IMR-90 (cell line): ENCODE measurements around the gene HMGB2. TPM values are rescaled to one million over a fixed set of nuclear protein-coding genes. Genes with fewer than 3 reads are reported as not detected.

Experiments used
- ATAC-seq: fragments of 200-7000 bp; cut with Tn5 transposase; 2 replicates; pipeline ENCODE4 v1.9.1; 2020; ENCODE audit warnings: low read depth, mild to moderate bottlenecking, moderate library complexity
- BruUV-seq: library from RNA; stranded (reverse); fragments of 400-500 nt; replicated peaks from 2 replicates; lab custom pipeline; 2021; lab: Mats Ljungman, UMichigan
- CTCF ChIA-PET: fragments of 300-600 bp; formaldehyde crosslinking; extraction: SDS; loops from one replicate; lab custom pipeline; 2021; ENCODE audit warnings: antibody characterized with exemption; lab: Yijun Ruan, JAX
- POLR2A ChIA-PET: fragments of 300-600 bp; sonication (Branson Sonifier 250); formaldehyde crosslinking; loops from one replicate; lab custom pipeline; 2022; ENCODE audit warnings: antibody characterized with exemption; ENCODE audit not compliant: unreplicated experiment; lab: Charles Lee
- DNase-seq: peaks from one replicate; pipeline ENCODE4 v3.0.0; 2013
- H2AFZ ChIP-seq: replicated peaks from 2 replicates; pipeline ENCODE3; 2013; ENCODE audit warnings: low read length, mild to moderate bottlenecking; ENCODE audit not compliant: poor library complexity
- H2AK5ac ChIP-seq: 2 replicates; pipeline ENCODE4 v1.6.1; 2013; ENCODE audit warnings: low read depth, low read length, inconsistent platforms
- H2AK9ac ChIP-seq: replicated peaks from 2 replicates; pipeline ENCODE3; 2013; ENCODE audit warnings: mild to moderate bottlenecking, low read depth, low read length, moderate library complexity; ENCODE audit not compliant: poor library complexity
- H2BK120ac ChIP-seq: 2 replicates; pipeline ENCODE4 v1.6.1; 2013; ENCODE audit warnings: low read depth, low read length, inconsistent platforms
- H2BK15ac ChIP-seq: 3 replicates; pipeline ENCODE4 v1.6.1; 2013; ENCODE audit warnings: low read depth, low read length, inconsistent platforms
- H2BK20ac ChIP-seq: 2 replicates; pipeline ENCODE4 v1.6.1; 2013; ENCODE audit warnings: low read depth, mild to moderate bottlenecking, inconsistent platforms, low read length, moderate library complexity
- H2BK5ac ChIP-seq: 2 replicates; pipeline ENCODE4 v1.6.1; 2013; ENCODE audit warnings: mild to moderate bottlenecking, low read depth, low read length, inconsistent platforms; ENCODE audit not compliant: poor library complexity, severe bottlenecking
- H3K14ac ChIP-seq: replicated peaks from 2 replicates; pipeline ENCODE4 v1.6.1; 2013; ENCODE audit warnings: low read depth, low read length, inconsistent platforms
- H3K18ac ChIP-seq: 2 replicates; pipeline ENCODE4 v1.6.1; 2013; ENCODE audit warnings: low read depth, low read length, control low read depth
- H3K23ac ChIP-seq: 2 replicates; pipeline ENCODE4 v1.6.1; 2013; ENCODE audit warnings: low read depth, low read length, inconsistent platforms
- H3K27ac ChIP-seq: 2 replicates; pipeline ENCODE4 v1.5.1; 2013; ENCODE audit warnings: mild to moderate bottlenecking, control low read depth, low read length; ENCODE audit not compliant: insufficient read depth
- H3K27me3 ChIP-seq: 2 replicates; pipeline ENCODE4 v1.6.1; 2013; ENCODE audit warnings: low read length; ENCODE audit not compliant: control insufficient read depth, insufficient read depth
- H3K36me3 ChIP-seq: 2 replicates; pipeline ENCODE4 v1.6.1; 2013; ENCODE audit warnings: low read length, mixed read lengths; ENCODE audit not compliant: control insufficient read depth, insufficient read depth
- H3K4ac ChIP-seq: 2 replicates; pipeline ENCODE4 v1.6.1; 2013; ENCODE audit warnings: low read depth, low read length, inconsistent platforms
- H3K4me1 ChIP-seq: 2 replicates; pipeline ENCODE4 v1.6.1; 2013; ENCODE audit warnings: low read length, mixed read lengths; ENCODE audit not compliant: control insufficient read depth, insufficient read depth
- H3K4me2 ChIP-seq: 2 replicates; pipeline ENCODE4 v1.6.1; 2013; ENCODE audit warnings: low read depth, mild to moderate bottlenecking, control low read depth, low read length, moderate library complexity
- H3K4me3 ChIP-seq: 2 replicates; pipeline ENCODE4 v1.5.1; 2013; ENCODE audit warnings: low read depth, mild to moderate bottlenecking, control low read depth, low read length, moderate library complexity; ENCODE audit not compliant: insufficient read depth
- H3K56ac ChIP-seq: 2 replicates; pipeline ENCODE4 v1.6.1; 2013; ENCODE audit warnings: low read length, inconsistent platforms; ENCODE audit not compliant: insufficient read depth; ENCODE audit errors: extremely low read depth
- H3K79me1 ChIP-seq, 2 experiments: 2 replicates each; pipeline ENCODE4 v1.6.1; 2013; ENCODE audit warnings: low read length in 2 of 2, inconsistent platforms in 1 of 2, low read depth in 1 of 2
- H3K9ac ChIP-seq: 2 replicates; pipeline ENCODE4 v1.6.1; 2013; ENCODE audit warnings: low read depth, low read length, control low read depth
- H3K9me1 ChIP-seq: 2 replicates; pipeline ENCODE4 v1.6.1; 2013; ENCODE audit warnings: low read length, inconsistent platforms; ENCODE audit not compliant: insufficient read depth
- H3K9me3 ChIP-seq: 2 replicates; pipeline ENCODE4 v1.6.1; 2013; ENCODE audit warnings: low read length; ENCODE audit not compliant: control insufficient read depth, insufficient read depth
- H4K20me1 ChIP-seq: 2 replicates; pipeline ENCODE4 v1.6.1; 2013; ENCODE audit warnings: low read length, inconsistent platforms; ENCODE audit not compliant: insufficient read depth
- H4K5ac ChIP-seq: 2 replicates; pipeline ENCODE4 v1.6.1; 2013; ENCODE audit warnings: mild to moderate bottlenecking, low read depth, low read length, control low read depth
- H4K8ac ChIP-seq, 2 experiments: 2 replicates each; pipeline ENCODE4 v1.6.1; 2013; ENCODE audit warnings: low read depth in 2 of 2, low read length in 2 of 2, control low read depth in 1 of 2, inconsistent platforms in 1 of 2
- H4K91ac ChIP-seq: 2 replicates; pipeline ENCODE4 v1.6.1; 2013; ENCODE audit warnings: low read depth, low read length, inconsistent platforms; ENCODE audit not compliant: insufficient read depth
- BHLHE40 ChIP-seq: fragments of 150-350 bp; IDR thresholded peaks from 2 replicates; pipeline ENCODE4 v1.6.1; 2016; ENCODE audit warnings: mild to moderate bottlenecking, low read depth, low read length
- CTCF ChIP-seq: conservative IDR thresholded peaks from 2 replicates; pipeline ENCODE4 v1.5.1; 2012; ENCODE audit warnings: mild to moderate bottlenecking, low read depth, low read length, improper control_type of control experiment
- FOS ChIP-seq: fragments of 150-350 bp; IDR thresholded peaks from 2 replicates; pipeline ENCODE4 v1.6.1; 2016; ENCODE audit warnings: low read depth, low read length
- MAZ ChIP-seq: IDR thresholded peaks from 2 replicates; pipeline ENCODE4 v1.6.1; 2012; ENCODE audit warnings: low read depth, mild to moderate bottlenecking, low read length, improper control_type of control experiment, moderate library complexity, borderline replicate concordance
- MXI1 ChIP-seq: IDR thresholded peaks from 2 replicates; pipeline ENCODE4 v1.6.1; 2012; ENCODE audit warnings: low read depth, mild to moderate bottlenecking, low read length, moderate library complexity, borderline replicate concordance
- NFE2L2 ChIP-seq: fragments of 150-350 bp; IDR thresholded peaks from 2 replicates; pipeline ENCODE4 v1.6.1; 2016; ENCODE audit warnings: low read depth, mild to moderate bottlenecking, low read length
- POLR2A ChIP-seq: IDR thresholded peaks from 2 replicates; pipeline ENCODE4 v1.6.1; 2012; ENCODE audit warnings: mild to moderate bottlenecking, low read depth, low read length
- RAD21 ChIP-seq: IDR thresholded peaks from 2 replicates; pipeline ENCODE4 v1.6.1; 2012; ENCODE audit warnings: low read length, improper control_type of control experiment
- RCOR1 ChIP-seq: IDR thresholded peaks from 2 replicates; pipeline ENCODE4 v1.6.1; 2012; ENCODE audit warnings: mild to moderate bottlenecking, low read length, improper control_type of control experiment; ENCODE audit not compliant: insufficient replicate concordance
- RFX5 ChIP-seq: IDR thresholded peaks from 2 replicates; pipeline ENCODE4 v1.8.0; 2012; ENCODE audit warnings: low read depth, mild to moderate bottlenecking, low read length, moderate library complexity
- SMC3 ChIP-seq: fragments of 150-350 bp; IDR thresholded peaks from 2 replicates; pipeline ENCODE4 v1.6.1; 2016; ENCODE audit warnings: low read depth, mild to moderate bottlenecking, antibody characterized with exemption, low read length, moderate library complexity
- USF2 ChIP-seq: fragments of 150-350 bp; IDR thresholded peaks from 2 replicates; pipeline ENCODE4 v1.6.1; 2017; ENCODE audit warnings: mild to moderate bottlenecking, antibody characterized with exemption, low read length, low read depth
- WGBS, 2 experiments: methylation state at CpG; one replicate each; pipeline versions ENCODE4 v1.1.5 to v1.1.7; 2013; ENCODE audit warnings: missing lambda C conversion rate in 2 of 2; ENCODE audit not compliant: insufficient read length in 1 of 2; ENCODE audit errors: extremely low coverage in 2 of 2; 5-methylcytosine and 5-hydroxymethylcytosine counted together
- dilution Hi-C: fragments of 300-500 bp; cut with HindIII; formaldehyde crosslinking; loops from one replicate; pipeline ENCODE4 v1.14.3; 2018; ENCODE audit warnings: low sequenced_read_pairs; ENCODE audit not compliant: unreplicated experiment
- in situ Hi-C: fragments of 300-500 bp; cut with MboI; formaldehyde crosslinking; loops from 3 replicates; pipeline ENCODE4 v1.14.3; 2019; ENCODE audit warnings: low sequenced_read_pairs, inconsistent platforms, mixed read lengths
- intact Hi-C: fragments of 100-400 bp; cut with micrococcal nuclease; formaldehyde crosslinking; loops from 2 replicates; pipeline ENCODE4 v1.10.0; 2022
- polyA plus RNA-seq, 3 experiments: library from polyadenylated mRNA; depleted of rRNA; stranded (reverse); fragments of >200 nt; gene quantifications; 2 replicates each; pipeline ENCODE4 v1.2.3, GENCODE V29; 2012; ENCODE audit warnings: low replicate concordance in 1 of 3
- total RNA-seq: library from RNA; depleted of rRNA; stranded (reverse); fragments of >200 nt; gene quantifications from 2 replicates; pipeline ENCODE4 v1.2.3, GENCODE V29; 2012

Gene HMGB2
- total and polyA plus RNA-seq, 2 of the 4 experiments (the other 2 are of a cell fraction) = 49.3 to 106 TPM

- ChIA-PET CTCF (interaction anchor here (1.0 kb wide), 1 partner anchor 10 kb away, joined by 3 read pairs; no protein-coding TSS in a partner anchor), POLR2A (no interaction called here)
- DNase-seq (no peak), ATAC-seq (no peak)
- no peak overlapping the region for H4K5ac ChIP-seq
- H3K18ac ChIP-seq = no peak overlapping the region
- WGBS, 2 experiments = 100% methylated on average over 1 of the region's 2 CpGs; no CpG with 5 or more reads in 1 of the 2 experiments
- no peak overlapping the region for H2AK5ac ChIP-seq
- dilution Hi-C loops (no loop called here), in situ Hi-C loops (no loop called here), intact Hi-C loops (no loop called here)
- no peak overlapping the region for H3K23ac ChIP-seq
- H3K27ac ChIP-seq = no peak overlapping the region
- H2BK5ac ChIP-seq = no peak overlapping the region
- H3K27me3 ChIP-seq = no peaks in the 10 kb centered on the region
- H3K4me1 ChIP-seq = no peaks in the 10 kb centered on the region
- H3K36me3 ChIP-seq = no peaks in the 10 kb centered on the region
- TF ChIP-seq RCOR1 (no peak), NFE2L2 (no peak), MXI1 (no peak), CTCF (no peak), SMC3 (no peak), USF2 (no peak), MAZ (no peak), BHLHE40 (no peak), FOS (no peak), RAD21 (no peak), RFX5 (no peak), POLR2A (no peak)
- no peaks in the 10 kb centered on the region for H3K9me1 ChIP-seq
- no peak overlapping the region for H3K14ac ChIP-seq
- no peak overlapping the region for H3K56ac ChIP-seq
- no peak overlapping the region for H2AFZ ChIP-seq
- no peak overlapping the region for H2BK20ac ChIP-seq
- no peak overlapping the region for H3K9ac ChIP-seq
- no peak overlapping the region for H3K4me2 ChIP-seq
- no peak overlapping the region for H2BK120ac ChIP-seq
- H3K9me3 ChIP-seq = no peaks in the 10 kb centered on the region; the same call in 1 of the 2 replicates
- no peak overlapping the region for H2BK15ac ChIP-seq
- no peak overlapping the region for H4K8ac ChIP-seq
- H3K79me1 ChIP-seq = no peaks in the 10 kb centered on the region
- H4K20me1 ChIP-seq = no peaks in the 10 kb centered on the region
- BruUV-seq = no TSS peak
- H2AK9ac ChIP-seq = no peak overlapping the region
- no peak overlapping the region for H4K91ac ChIP-seq
- H3K4ac ChIP-seq = no peak overlapping the region
- no peak overlapping the region for H3K4me3 ChIP-seq
Observed at GRCh38 chr4:173357939-173358338, 23.8 kb upstream of the HMGB2 start.
